ENCODE measurements around the gene C16orf54.

GRCh38 chr16:29744541-29745101 is 1.2 kb downstream of the C16orf54 start:
- TF ChIP-seq, protein P1, sequence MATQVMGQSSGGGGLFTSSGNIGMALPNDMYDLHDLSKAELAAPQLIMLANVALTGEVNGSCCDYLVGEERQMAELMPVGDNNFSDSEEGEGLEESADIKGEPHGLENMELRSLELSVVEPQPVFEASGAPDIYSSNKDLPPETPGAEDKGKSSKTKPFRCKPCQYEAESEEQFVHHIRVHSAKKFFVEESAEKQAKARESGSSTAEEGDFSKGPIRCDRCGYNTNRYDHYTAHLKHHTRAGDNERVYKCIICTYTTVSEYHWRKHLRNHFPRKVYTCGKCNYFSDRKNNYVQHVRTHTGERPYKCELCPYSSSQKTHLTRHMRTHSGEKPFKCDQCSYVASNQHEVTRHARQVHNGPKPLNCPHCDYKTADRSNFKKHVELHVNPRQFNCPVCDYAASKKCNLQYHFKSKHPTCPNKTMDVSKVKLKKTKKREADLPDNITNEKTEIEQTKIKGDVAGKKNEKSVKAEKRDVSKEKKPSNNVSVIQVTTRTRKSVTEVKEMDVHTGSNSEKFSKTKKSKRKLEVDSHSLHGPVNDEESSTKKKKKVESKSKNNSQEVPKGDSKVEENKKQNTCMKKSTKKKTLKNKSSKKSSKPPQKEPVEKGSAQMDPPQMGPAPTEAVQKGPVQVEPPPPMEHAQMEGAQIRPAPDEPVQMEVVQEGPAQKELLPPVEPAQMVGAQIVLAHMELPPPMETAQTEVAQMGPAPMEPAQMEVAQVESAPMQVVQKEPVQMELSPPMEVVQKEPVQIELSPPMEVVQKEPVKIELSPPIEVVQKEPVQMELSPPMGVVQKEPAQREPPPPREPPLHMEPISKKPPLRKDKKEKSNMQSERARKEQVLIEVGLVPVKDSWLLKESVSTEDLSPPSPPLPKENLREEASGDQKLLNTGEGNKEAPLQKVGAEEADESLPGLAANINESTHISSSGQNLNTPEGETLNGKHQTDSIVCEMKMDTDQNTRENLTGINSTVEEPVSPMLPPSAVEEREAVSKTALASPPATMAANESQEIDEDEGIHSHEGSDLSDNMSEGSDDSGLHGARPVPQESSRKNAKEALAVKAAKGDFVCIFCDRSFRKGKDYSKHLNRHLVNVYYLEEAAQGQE (IDR thresholded peaks at IDR 0.05; ENCODE audit: low read depth): no peak
- TF ChIP-seq MAX (IDR thresholded peaks at IDR 0.05): no peak
- no peak for TF ChIP-seq TEAD4 (IDR thresholded peaks at IDR 0.05)
- TF ChIP-seq EGR1 (IDR thresholded peaks at IDR 0.05): no peak
- TF ChIP-seq CREB1 (IDR thresholded peaks at IDR 0.05; ENCODE audit: low read depth): no peak
- TF ChIP-seq FOXM1 (IDR thresholded peaks at IDR 0.05; ENCODE audit: borderline replicate concordance, low read depth): no peak
- TF ChIP-seq YY1 (IDR thresholded peaks at IDR 0.05; ENCODE audit: low read depth): no peak

Measured in Ishikawa (cell line).